ENCODE data around the gene MAML2.

Gene MAML2

DNA sequence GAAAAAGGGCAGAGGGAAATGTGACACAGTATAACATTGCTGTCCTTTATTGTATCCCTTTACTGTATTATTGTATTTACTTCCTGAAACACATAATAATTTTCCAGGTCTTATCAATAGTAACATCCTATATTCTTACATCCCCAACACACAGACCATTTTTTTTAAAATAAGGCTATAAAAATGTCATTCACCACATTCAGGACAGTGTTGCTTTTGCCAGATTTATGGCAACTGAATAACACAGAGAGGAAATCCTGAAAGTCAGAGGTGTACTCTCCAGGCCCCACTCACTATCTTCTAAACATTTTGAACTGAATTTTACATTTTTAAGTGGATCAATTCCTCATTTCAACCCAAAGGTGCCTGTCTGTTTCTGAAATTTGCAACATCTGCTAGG is 314.2 kb downstream of the MAML2 start:
- DNase-seq (ENCODE audit: low spot score), result no peak
- POLR2A ChIA-PET (ENCODE audit: low non-redundant PET), result no interaction called here
- CTCF ChIA-PET, result no interaction called here
- H3K27ac ChIP-seq, result no peak overlapping the region
- TF ChIP-seq, protein P1, sequence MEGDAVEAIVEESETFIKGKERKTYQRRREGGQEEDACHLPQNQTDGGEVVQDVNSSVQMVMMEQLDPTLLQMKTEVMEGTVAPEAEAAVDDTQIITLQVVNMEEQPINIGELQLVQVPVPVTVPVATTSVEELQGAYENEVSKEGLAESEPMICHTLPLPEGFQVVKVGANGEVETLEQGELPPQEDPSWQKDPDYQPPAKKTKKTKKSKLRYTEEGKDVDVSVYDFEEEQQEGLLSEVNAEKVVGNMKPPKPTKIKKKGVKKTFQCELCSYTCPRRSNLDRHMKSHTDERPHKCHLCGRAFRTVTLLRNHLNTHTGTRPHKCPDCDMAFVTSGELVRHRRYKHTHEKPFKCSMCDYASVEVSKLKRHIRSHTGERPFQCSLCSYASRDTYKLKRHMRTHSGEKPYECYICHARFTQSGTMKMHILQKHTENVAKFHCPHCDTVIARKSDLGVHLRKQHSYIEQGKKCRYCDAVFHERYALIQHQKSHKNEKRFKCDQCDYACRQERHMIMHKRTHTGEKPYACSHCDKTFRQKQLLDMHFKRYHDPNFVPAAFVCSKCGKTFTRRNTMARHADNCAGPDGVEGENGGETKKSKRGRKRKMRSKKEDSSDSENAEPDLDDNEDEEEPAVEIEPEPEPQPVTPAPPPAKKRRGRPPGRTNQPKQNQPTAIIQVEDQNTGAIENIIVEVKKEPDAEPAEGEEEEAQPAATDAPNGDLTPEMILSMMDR (conservative IDR thresholded peaks at IDR 0.05; ENCODE audit: low read depth), result no peak

DNA sequence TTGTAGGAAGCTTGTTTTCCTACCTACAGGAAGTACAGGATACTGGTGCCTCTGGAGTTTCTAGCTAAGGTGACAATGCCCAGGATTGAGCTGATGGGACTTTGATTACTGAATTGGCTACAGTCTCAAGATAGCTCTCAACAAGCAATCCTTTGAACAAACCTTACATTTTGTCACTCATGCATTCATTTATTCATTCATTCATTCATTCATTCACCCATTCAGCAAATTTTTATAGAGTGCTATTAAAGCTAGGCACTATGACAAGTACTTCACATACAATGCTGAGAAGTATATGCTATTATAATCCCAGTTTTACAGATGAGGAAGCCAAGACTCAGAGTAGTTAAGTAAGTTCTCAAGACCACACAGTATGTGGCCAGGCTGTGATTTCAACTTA is 316.0 kb downstream of the MAML2 start:
- DNase-seq (ENCODE audit: low spot score), result no peak
- TF ChIP-seq, protein P1 (conservative IDR thresholded peaks at IDR 0.05; ENCODE audit: low read depth), result no peak
- CTCF ChIA-PET, result interaction anchor here (0.6 kb wide), 1 partner anchor 515 kb away, joined by 4 read pairs; no protein-coding TSS in a partner anchor
- POLR2A ChIA-PET (ENCODE audit: low non-redundant PET), result no interaction called here
- H3K27ac ChIP-seq, result no peak overlapping the region

DNA sequence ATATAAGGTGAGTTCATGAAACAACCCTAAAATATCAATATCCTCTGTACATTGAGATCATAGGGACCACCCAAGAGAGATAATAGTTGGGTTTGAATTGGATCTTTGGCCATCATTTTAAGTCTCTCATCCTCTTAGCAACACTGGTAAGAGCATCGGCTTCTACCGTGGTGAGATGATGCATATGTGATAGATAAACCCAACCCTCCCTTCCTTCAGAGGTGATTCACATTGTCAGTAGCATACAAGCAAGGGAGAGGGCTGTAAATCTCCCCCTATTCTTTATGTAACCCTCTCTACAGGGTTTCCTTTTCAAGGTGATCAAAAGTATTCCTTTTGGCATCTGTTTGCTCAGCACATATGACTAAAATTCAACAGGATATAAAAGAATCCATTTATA is 316.7 kb downstream of the MAML2 start:
- ChIA-PET POLR2A (ENCODE audit: low non-redundant PET) (no interaction called here), CTCF (interaction anchor here (0.6 kb wide), 1 partner anchor 515 kb away, joined by 4 read pairs; no protein-coding TSS in a partner anchor)
- H3K27ac ChIP-seq, result no peak overlapping the region
- TF ChIP-seq, protein P1 (conservative IDR thresholded peaks at IDR 0.05; ENCODE audit: low read depth), result no peak
- no peak for DNase-seq (ENCODE audit: low spot score)

DNA sequence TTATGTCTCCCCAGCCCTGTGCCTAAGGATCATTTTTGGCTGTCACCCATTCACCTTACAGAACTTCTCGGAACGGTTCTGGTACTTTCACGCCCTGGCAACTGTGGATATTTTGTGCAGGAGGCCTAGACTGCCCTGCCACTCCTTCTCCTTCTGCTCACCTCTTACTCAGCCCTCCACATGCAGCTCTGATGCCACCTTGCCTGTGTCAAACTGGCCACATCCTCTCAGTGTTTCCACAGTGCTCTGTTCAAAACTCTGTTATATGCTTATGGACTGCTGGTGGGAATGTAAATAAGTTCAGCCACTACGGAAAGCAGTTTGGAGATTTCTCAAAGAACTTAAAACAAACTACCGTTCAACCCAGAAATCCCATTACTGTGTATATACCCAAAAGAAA is 318.3 kb downstream of the MAML2 start:
- ChIA-PET POLR2A (ENCODE audit: low non-redundant PET) (no interaction called here), CTCF (no interaction called here)

DNA sequence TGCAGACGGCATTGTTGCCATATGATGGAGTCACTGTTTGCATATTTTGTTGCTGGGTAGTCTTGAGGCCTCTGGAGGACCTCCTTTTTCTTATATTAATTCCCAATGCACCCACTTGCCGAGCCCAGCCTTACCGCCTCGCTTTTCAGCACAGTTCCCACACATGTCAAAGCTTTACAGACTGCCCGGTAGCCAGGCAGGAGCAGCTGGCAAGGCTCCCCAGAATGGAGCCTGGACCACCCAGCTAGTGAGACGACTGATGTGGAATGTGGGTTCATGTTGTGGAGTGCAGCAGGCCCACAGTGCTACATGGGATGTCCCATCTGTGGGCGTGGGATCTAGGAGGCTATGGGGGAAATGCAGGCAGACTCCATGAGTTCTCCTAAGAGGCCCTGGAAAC is 319.7 kb downstream of the MAML2 start:
- POLR2A ChIA-PET (ENCODE audit: low non-redundant PET), result no interaction called here
- H3K27ac ChIP-seq, result no peak overlapping the region
- no peak for DNase-seq (ENCODE audit: low spot score)
- TF ChIP-seq, protein P1 (conservative IDR thresholded peaks at IDR 0.05; ENCODE audit: low read depth), result no peak
- CTCF ChIA-PET, result interaction anchor here (0.7 kb wide), 1 partner anchor 51 kb away, joined by 3 read pairs; no protein-coding TSS in a partner anchor

More for the DNA sequence above, 318.3 kb downstream of the MAML2 start:
- TF ChIP-seq, protein P1 (conservative IDR thresholded peaks at IDR 0.05; ENCODE audit: low read depth), result no peak
- DNase-seq (ENCODE audit: low spot score), result no peak
- no peak overlapping the region for H3K27ac ChIP-seq

DNA sequence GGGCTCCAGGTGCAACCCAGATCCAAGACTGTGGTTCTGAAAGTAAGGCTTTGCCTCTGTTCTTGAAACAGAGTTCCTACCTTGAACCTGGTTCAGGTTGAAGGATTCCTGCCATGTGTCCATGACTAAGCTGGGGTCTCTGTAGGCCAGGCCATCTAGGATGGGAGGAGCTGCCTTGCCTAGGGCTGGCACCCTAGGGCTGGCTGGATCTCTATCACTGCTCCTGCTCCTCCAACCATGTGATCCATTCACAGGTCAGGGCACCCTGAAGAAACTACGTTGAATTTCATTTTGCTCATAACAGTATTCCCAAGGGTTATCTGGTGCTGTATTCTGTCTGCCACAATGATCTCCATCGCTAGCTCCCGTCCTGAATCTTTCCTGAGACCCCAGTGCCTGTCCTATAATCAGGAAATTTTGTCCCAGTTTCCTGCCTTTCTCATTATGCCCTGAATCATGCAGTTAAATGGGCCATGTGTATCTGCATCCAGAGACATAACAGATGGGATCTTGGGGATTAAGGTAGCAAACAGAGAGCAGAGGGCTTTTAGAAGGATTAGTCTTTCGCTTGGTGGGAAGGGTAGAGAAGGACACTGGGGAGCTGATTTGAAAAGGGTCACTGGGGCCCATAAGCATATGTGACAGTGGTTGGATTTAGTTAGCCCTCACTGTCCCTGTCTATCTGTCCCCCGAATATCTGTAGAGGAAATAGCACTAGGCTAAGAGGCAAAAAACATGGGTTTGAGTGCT is 320.9 kb downstream of the MAML2 start:
- POLR2A ChIA-PET (ENCODE audit: low non-redundant PET), result no interaction called here
- CTCF ChIA-PET, result no interaction called here
- no peak for DNase-seq (ENCODE audit: low spot score)
- TF ChIP-seq, protein P1 (conservative IDR thresholded peaks at IDR 0.05; ENCODE audit: low read depth), result no peak
- H3K27ac ChIP-seq, result no peak overlapping the region
